ENCODE data around the gene EYA4. TPM values are rescaled to one million over a fixed set of nuclear protein-coding genes. Genes with fewer than 3 reads are reported as not detected.

Gene EYA4
- total and polyA plus RNA-seq, 2 donors (not counting 3 experiments of a cell fraction or from before 2014, with no cell fraction given), result not detected

GRCh38 chr6:133251688-133252087 lies 10.5 kb downstream of the EYA4 start:
- POLR2A ChIA-PET, result no interaction called here
- H3K4me1 ChIP-seq (ENCODE audit: control insufficient read depth, extremely low read depth, insufficient read depth, low read length), result no peaks in the 10 kb centered on the region
- intact Hi-C loops (cut with micrococcal nuclease) (no loop called here), dilution Hi-C loops (cut with MboI; ENCODE audit: extremely low pct_ligation_motif_present, low sequenced_read_pairs) (no loop called here)
- no peaks in the 10 kb centered on the region for H4K20me1 ChIP-seq (replicated peaks; ENCODE audit: control insufficient read depth, extremely low read depth, insufficient read depth, low read length)
- no TSS peak for BruUV-seq (replicated peaks)
- TF ChIP-seq POLR2A (IDR thresholded peaks at IDR 0.05; ENCODE audit: low read depth, low read length) (no peak), GATA2 (IDR thresholded peaks at IDR 0.05; ENCODE audit: insufficient read depth, insufficient read length, low read depth, low read length) (no peak), POLR2AphosphoS5 (IDR thresholded peaks at IDR 0.05; ENCODE audit: insufficient read depth, low read depth, low read length) (no peak), EZH2 (IDR thresholded peaks at IDR 0.05; ENCODE audit: borderline replicate concordance, low read depth, low read length, severe bottlenecking) (no peak), JUN (IDR thresholded peaks at IDR 0.05; ENCODE audit: borderline replicate concordance, insufficient read depth, insufficient read length, low read depth) (no peak), MYC (IDR thresholded peaks at IDR 0.05; ENCODE audit: low read depth, low read length) (no peak), FOS (IDR thresholded peaks at IDR 0.05; ENCODE audit: borderline replicate concordance, insufficient read depth, low read length) (no peak), CTCF (IDR thresholded peaks at IDR 0.05; ENCODE audit: extremely low read depth in 1 of 2, insufficient read depth in 1 of 2, low read depth in 1 of 2, low read length in 2 of 2) (no peak)
- TF ChIP-seq, protein P1, sequence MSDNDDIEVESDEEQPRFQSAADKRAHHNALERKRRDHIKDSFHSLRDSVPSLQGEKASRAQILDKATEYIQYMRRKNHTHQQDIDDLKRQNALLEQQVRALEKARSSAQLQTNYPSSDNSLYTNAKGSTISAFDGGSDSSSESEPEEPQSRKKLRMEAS (IDR thresholded peaks at IDR 0.05; ENCODE audit: insufficient read depth, insufficient read length), result no peak
- DNase-seq (ENCODE audit: low read depth, low spot score), result no peak
- H3K79me2 ChIP-seq (ENCODE audit: control insufficient read depth, insufficient read depth, low read length), result no peaks in the 10 kb centered on the region
- no peaks in the 10 kb centered on the region for H3K9me1 ChIP-seq (replicated peaks; ENCODE audit: control insufficient read depth, extremely low read depth, insufficient read depth, low read length)
- FAIRE-seq, result no peak
- H2AFZ ChIP-seq (ENCODE audit: low read depth, low read length), result no peak overlapping the region
- no peaks in the 10 kb centered on the region for H3K36me3 ChIP-seq (ENCODE audit: control insufficient read depth in 2 of 2, extremely low read depth in 1 of 2, insufficient read depth in 2 of 2, low read length in 2 of 2)
- CTCF ChIA-PET, result no interaction called here
- H3K4me3 ChIP-seq (replicated peaks in 1 of 3; ENCODE audit: insufficient read depth in 1 of 3, low read depth in 1 of 3, low read length in 3 of 3), result no peak overlapping the region
- no peaks in the 10 kb centered on the region for H3K9me3 ChIP-seq (replicated peaks; ENCODE audit: control insufficient read depth, insufficient read depth, low read length)
- peaks cover 4 to 19% of the 10 kb centered on the region in 2 experiments for H3K27me3 ChIP-seq (ENCODE audit: control insufficient read depth in 2 of 2, insufficient read depth in 2 of 2, low read length in 2 of 2)
- no peak overlapping the region for H3K27ac ChIP-seq (ENCODE audit: insufficient read depth, low read depth, low read length)
- no peak overlapping the region for H3K9ac ChIP-seq (replicated peaks; ENCODE audit: extremely low read depth, insufficient read depth, low read length)
- no peak overlapping the region for H3K4me2 ChIP-seq (ENCODE audit: insufficient read depth, low read length)
